ENCODE results near the gene KRTAP10-6.
"Not testable (repeated sequence)": the region's sequence is repeated elsewhere in the genome, so short reads cannot be mapped to it uniquely, and the experiment has no call there.

The KRTAP10-6 gene

GRCh38 chr21:44592446-44593311 lies at the start of gene KRTAP10-6:
KRTAP10-6 (minus strand) TSS chr21:44592505; CDS start chr21:44592484, 21 bp downstream.
- DNase-seq (ENCODE audit: low read depth, low spot score): no peak

GRCh38 chr21:44640761-44641160 lies 48.5 kb upstream of the KRTAP10-6 start:
- no peak for DNase-seq (ENCODE audit: low read depth, low spot score)

DNA sequence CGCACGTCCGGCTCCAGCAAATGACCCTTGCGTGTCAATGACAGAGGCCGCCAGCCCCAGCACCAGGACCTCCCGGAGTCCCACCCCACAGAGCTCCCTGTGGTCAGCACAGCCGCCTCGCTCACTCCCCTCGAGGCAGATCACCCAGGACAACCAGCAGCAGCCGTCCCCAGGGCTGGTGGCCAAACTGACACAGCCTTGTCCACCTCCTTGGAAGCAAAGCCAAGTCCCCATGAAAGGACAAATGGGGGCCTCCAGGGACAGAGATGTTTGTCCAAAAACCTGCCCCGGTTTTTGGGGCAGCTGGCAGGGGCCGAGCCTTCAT lies 47.0 kb upstream of the KRTAP10-6 start:
- no peak for DNase-seq (ENCODE audit: low read depth, low spot score)

DNA sequence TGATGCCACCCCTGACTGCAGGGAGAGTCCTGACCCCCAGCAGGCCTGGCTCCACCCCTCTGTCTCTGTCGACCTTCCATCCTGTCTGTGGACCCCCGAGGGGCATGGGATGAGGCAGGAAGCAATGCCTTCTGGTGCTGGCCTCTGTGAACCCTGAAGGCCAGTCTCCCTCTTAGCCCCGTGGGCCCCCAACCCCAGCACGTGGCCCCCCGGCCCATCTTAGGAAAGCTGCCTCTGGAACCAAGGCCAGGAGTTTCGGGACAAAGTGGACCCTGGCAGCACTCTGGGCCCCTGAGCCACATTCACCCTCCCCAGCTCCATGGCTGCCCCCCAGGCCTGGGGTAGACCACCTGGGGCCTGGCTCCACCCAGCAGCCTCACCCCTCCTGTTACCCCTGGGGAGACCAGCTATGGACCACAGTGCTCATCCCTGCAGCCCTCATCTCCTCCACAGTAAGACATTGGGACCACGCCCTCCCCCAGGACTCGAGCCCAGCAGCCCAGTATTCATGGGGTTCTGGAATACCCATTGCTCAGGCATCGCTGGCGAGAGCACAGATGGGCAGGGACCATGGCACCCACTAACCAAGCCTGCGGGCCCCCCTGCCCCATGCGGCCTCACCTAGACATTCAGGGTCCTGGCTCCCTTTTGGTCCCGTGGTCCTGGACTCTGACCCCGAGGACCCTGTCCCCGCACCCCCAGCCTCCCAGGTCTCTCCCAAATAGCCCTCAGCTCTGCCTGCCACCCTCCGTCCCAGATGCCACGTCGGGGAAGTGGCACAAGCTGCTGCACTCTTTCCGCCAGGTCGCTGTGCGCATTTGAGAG lies 46.4 kb upstream of the KRTAP10-6 start:
- not testable (repeated sequence) for DNase-seq (ENCODE audit: low read depth, low spot score)

DNA sequence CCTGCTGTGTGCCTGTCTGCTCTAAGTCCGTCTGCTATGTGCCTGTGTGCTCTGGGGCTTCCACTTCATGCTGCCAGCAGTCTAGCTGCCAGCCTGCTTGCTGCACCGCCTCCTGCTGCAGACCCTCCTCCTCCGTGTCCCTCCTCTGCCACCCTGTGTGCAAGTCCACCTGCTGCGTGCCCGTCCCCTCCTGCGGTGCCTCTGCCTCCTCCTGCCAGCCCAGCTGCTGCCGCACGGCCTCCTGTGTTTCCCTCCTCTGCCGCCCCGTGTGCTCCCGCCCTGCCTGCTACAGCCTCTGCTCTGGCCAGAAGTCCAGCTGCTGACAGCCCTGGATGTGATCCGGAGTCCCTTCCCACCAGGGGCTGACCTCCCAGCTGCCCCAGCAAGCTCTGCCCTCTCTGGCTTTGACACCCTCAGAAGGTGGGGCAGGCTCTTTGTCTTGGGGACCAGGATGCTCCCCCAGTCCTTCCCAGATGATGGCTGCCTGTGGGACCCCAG lies 45.6 kb upstream of the KRTAP10-6 start:
- not testable (repeated sequence) for DNase-seq (ENCODE audit: low read depth, low spot score)

GRCh38 chr21:44637018-44637850 lies 44.9 kb upstream of the KRTAP10-6 start, which contains the start of gene KRTAP10-10:
KRTAP10-10 (plus strand) TSS chr21:44637356; CDS start chr21:44637418, 62 bp downstream.
- no peak for DNase-seq (ENCODE audit: low read depth, low spot score)

- no peak for DNase-seq (ENCODE audit: low read depth, low spot score)
Measured at GRCh38 chr21:44636209-44637017, 44.1 kb upstream of the KRTAP10-6 start.

DNA sequence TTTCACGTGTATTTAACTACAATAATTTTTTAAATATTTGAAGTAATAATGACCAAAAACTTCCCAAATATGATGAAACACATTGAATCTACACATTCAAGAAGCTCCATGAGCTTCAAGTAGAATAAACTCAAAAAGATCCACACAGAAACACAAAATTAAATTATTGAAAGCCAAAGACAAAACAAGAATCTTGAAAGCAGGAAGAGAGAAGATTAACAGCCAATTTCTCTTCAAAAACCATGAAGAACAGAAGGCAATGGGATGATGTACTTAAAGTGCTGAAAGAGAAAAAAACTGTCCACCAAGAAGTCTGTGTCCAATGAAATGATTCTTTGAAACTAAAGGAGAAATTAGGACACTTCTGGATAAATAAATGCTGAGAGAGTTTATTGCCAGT lies 39.8 kb upstream of the KRTAP10-6 start:
- DNase-seq (ENCODE audit: low read depth, low spot score): no peak

DNA sequence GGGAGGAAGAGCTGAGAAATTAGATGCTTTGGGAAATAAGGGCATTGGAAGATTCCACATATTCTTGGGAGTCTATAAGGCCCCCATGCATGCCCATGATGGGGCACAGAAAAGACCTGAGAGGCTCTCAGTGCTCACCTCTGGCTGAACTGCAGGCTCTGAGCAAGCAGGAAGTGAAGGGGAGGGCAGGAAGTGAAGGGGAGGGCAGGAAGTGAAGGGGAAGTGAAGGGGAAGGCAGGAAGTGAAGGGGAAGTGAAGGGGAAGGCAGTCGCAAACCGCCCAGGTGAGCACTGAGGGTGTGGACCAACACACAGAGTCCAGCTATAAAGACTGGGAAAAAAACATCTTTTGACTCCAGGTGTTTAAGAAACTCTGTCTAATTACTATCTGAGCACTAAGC lies 38.1 kb upstream of the KRTAP10-6 start:
- no peak for DNase-seq (ENCODE audit: low read depth, low spot score)

- no peak for DNase-seq (ENCODE audit: low read depth, low spot score)
Measured at GRCh38 chr21:44628707-44629391, 36.5 kb upstream of the KRTAP10-6 start.

DNA sequence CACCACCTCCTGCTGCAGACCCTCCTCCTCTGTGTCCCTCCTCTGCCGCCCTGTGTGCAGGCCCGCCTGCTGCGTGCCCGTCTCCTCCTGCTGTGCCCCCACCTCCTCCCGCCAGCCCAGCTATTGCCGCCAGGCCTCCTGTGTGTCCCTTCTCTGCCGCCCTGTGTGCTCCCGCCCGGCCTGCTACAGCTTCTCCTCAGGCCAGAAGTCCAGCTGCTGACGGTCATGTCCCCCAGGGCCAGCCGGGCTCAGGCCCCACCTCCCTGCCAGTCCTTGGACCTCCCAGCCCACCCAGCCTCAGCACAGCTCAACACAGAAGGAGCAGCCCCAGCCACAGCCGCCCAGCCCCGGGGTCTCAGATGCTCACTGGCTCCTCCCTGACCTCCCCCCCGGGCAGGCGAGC lies 35.5 kb upstream of the KRTAP10-6 start:
- DNase-seq (ENCODE audit: low read depth, low spot score): not testable (repeated sequence)

GRCh38 chr21:44627181-44627822 lies 35.0 kb upstream of the KRTAP10-6 start:
- DNase-seq (ENCODE audit: low read depth, low spot score): not testable (repeated sequence)

DNA sequence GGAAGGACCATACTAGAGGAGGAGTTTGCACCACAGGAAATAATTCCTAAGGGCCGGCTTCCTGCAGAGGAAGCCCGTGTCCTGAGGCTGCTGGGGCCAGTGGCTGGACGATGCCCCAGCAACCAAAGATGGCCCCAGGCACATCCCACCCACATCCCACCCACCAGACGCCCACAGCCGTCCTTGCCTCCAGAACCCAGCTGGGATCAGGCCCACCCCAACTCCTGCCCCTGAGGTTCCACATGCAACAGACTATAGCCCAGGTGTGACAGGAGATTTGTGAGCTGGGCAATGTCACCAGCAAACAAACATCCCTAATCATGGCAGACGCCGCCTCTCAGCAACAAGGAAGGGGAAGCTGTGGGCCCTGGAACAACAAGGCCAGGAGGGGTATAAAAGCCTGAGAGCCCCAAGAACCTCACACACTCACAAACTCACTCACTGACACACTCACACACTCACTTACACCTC lies 34.4 kb upstream of the KRTAP10-6 start, which contains the start of gene KRTAP10-9:
Gene KRTAP10-9, plus strand, starts transcription at position 421 of the 471 bp plus-strand sequence. CDS start 79 bp downstream, outside the sequence.
- DNase-seq (ENCODE audit: low read depth, low spot score): no peak

- no peak for DNase-seq (ENCODE audit: low read depth, low spot score)
Measured at GRCh38 chr21:44626262-44626661, 34.0 kb upstream of the KRTAP10-6 start.

DNA sequence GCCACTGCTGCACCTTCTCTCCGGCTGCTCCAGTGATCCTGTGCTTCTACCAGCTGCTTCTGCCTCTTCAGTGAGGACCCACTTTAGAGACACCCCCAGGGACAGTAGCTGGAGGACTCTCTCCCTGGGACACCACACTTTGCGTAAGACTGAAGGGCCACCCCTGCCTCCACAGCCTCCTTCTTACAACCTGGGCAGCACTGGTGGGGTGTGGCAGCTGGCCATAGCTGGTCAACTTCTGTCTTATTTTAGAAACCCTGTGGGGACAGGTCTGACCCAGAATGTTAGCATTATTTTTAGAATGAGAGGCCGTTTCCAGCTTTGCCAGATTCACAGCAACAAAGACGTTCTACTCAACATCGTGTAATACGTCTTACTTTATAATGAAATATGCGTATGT lies 33.5 kb upstream of the KRTAP10-6 start:
- DNase-seq (ENCODE audit: low read depth, low spot score): no peak

- no peak for DNase-seq (ENCODE audit: low read depth, low spot score)
Measured at GRCh38 chr21:44623575-44623974, 31.3 kb upstream of the KRTAP10-6 start.

GRCh38 chr21:44619886-44620285 lies 27.6 kb upstream of the KRTAP10-6 start:
- no peak for DNase-seq (ENCODE audit: low read depth, low spot score)

DNA sequence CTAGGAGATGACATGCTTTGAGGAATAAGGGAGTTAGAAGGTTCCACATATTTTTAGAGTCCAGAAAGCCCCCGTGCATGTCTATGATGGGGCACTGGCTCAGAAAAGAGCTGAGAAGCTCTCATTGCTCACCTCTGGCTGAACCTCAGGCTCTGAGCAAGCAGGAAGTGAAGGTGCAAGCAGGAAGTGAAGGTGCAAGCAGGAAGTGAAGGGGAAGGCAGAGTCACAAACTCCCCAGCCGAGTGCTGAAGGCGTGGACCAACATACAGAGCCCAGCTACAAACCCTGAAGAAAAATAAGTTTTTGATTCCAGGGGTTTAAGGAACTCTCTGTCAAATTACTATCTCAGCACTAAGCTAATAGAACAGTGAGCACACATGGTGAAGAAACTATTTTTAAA lies 26.6 kb upstream of the KRTAP10-6 start:
- peak; percentile 50 for DNase-seq (ENCODE audit: low read depth, low spot score)

- no peak for DNase-seq (ENCODE audit: low read depth, low spot score)
Measured at GRCh38 chr21:44618504-44618903, 26.2 kb upstream of the KRTAP10-6 start.
